GM18502 (cell line): ENCODE measurements around the gene PDK4.
"Not testable (repeated sequence)": the region's sequence is repeated elsewhere in the genome, so short reads cannot be mapped to it uniquely, and the experiment has no call there.

Experiments used
- ATAC-seq: cut with Tn5 transposase; IDR thresholded peaks from one replicate; pipeline ENCODE4 v1.9.1; 2021; ENCODE audit warnings: mild to moderate bottlenecking; ENCODE audit not compliant: unreplicated experiment, poor library complexity

Gene PDK4

GRCh38 chr7:95605275-95605674 is 9.0 kb upstream of the PDK4 start:
- ATAC-seq = no peak

- not testable (repeated sequence) for ATAC-seq
Measured at GRCh38 chr7:95604811-95605210, 8.5 kb upstream of the PDK4 start.

GRCh38 chr7:95604397-95604796 is 8.1 kb upstream of the PDK4 start:
- ATAC-seq = not testable (repeated sequence)

- no peak for ATAC-seq
Measured at GRCh38 chr7:95602421-95602820, 6.1 kb upstream of the PDK4 start.

- ATAC-seq = no peak
Measured at GRCh38 chr7:95601316-95601715, 5.0 kb upstream of the PDK4 start.

- no peak for ATAC-seq
Measured at GRCh38 chr7:95599069-95599468, 2.8 kb upstream of the PDK4 start.

- no peak for ATAC-seq
Measured at GRCh38 chr7:95598511-95598910, 2.2 kb upstream of the PDK4 start.

- no peak for ATAC-seq
Measured at GRCh38 chr7:95595746-95596197, 544 bp downstream of the PDK4 start.

- ATAC-seq = no peak
Measured at GRCh38 chr7:95594185-95594584, 2.1 kb downstream of the PDK4 start.

GRCh38 chr7:95593343-95593742 is 3.0 kb downstream of the PDK4 start:
- ATAC-seq = no peak

- ATAC-seq = no peak
Measured at GRCh38 chr7:95592570-95592969, 3.7 kb downstream of the PDK4 start.

GRCh38 chr7:95590387-95591248 is 5.7 kb downstream of the PDK4 start:
- no peak for ATAC-seq

- no peak for ATAC-seq
Measured at GRCh38 chr7:95589766-95590165, 6.5 kb downstream of the PDK4 start.

- ATAC-seq = no peak
Measured at GRCh38 chr7:95589031-95589430, 7.3 kb downstream of the PDK4 start.

- no peak for ATAC-seq
Measured at GRCh38 chr7:95586951-95587301, 9.4 kb downstream of the PDK4 start.

GRCh38 chr7:95585426-95585789 is 10.9 kb downstream of the PDK4 start:
- no peak for ATAC-seq

GRCh38 chr7:95584769-95585425 is 11.4 kb downstream of the PDK4 start:
- ATAC-seq = no peak

GRCh38 chr7:95583834-95584621 is 12.3 kb downstream of the PDK4 start:
- no peak for ATAC-seq

- ATAC-seq = no peak
Measured at GRCh38 chr7:95582578-95583293, 13.6 kb downstream of the PDK4 start.

GRCh38 chr7:95581467-95581866 is 14.8 kb downstream of the PDK4 start:
- ATAC-seq = no peak
